HG03520 (cell line): ENCODE results near the gene ACAP2.

Experiments
- ATAC-seq: cut with Tn5 transposase; IDR thresholded peaks from one replicate; pipeline ENCODE4 v1.9.1; 2021; ENCODE audit warnings: mild to moderate bottlenecking, moderate library complexity; ENCODE audit not compliant: unreplicated experiment

Gene ACAP2

GRCh38 chr3:195224980-195225580 lies 217.7 kb downstream of the ACAP2 start:
- ATAC-seq: no peak
